ENCODE results near the gene AHI1. TPM values are rescaled to one million over a fixed set of nuclear protein-coding genes. Genes with fewer than 3 reads are reported as not detected.

The AHI1 gene
- total RNA-seq, 2 donors from 2014 or later, result 18.0 to 37.9 TPM

GRCh38 chr6:135403584-135403983, 94.0 kb downstream of the AHI1 start:
- no peaks in the 10 kb centered on the region for H3K27me3 ChIP-seq (replicated peaks; ENCODE audit: insufficient read depth)
- H3K4me3 ChIP-seq, result no peak overlapping the region
- H3K27ac ChIP-seq, result no peak overlapping the region
- no peaks in the 10 kb centered on the region for H3K9me3 ChIP-seq
- TF ChIP-seq CTCF (IDR thresholded peaks at IDR 0.05), result no peak
- no peak for TF ChIP-seq POLR2A (IDR thresholded peaks at IDR 0.05)
- no peak for TF ChIP-seq POLR2AphosphoS5 (IDR thresholded peaks at IDR 0.05)
- WGBS, result 73% methylated on average over 3 of the region's 3 CpGs
- no peak for DNase-seq (ENCODE audit: low spot score)
- no peaks in the 10 kb centered on the region for H3K4me1 ChIP-seq (replicated peaks)
- no peaks in the 10 kb centered on the region for H3K36me3 ChIP-seq
- intact Hi-C loops (cut with DNase I), result no loop called here

- DNase-seq (ENCODE audit: low spot score), result no peak
- H3K9me3 ChIP-seq, result no peaks in the 10 kb centered on the region
- no peaks in the 10 kb centered on the region for H3K4me1 ChIP-seq (replicated peaks)
- no peaks in the 10 kb centered on the region for H3K36me3 ChIP-seq
- TF ChIP-seq POLR2AphosphoS5 (IDR thresholded peaks at IDR 0.05) (no peak), CTCF (IDR thresholded peaks at IDR 0.05) (no peak)
- H3K4me3 ChIP-seq, result no peak overlapping the region
- 97% methylated on average over 1 of the region's 1 CpG for WGBS
- intact Hi-C loops (cut with DNase I), result no loop called here
- H3K27me3 ChIP-seq (replicated peaks; ENCODE audit: insufficient read depth), result no peaks in the 10 kb centered on the region
- H3K27ac ChIP-seq, result no peak overlapping the region
Measured at GRCh38 chr6:135402311-135402710, 95.2 kb downstream of the AHI1 start.

- no peak overlapping the region for H3K4me3 ChIP-seq
- 89% methylated on average over 5 of the region's 5 CpGs for WGBS
- H3K9me3 ChIP-seq, result no peaks in the 10 kb centered on the region
- H3K4me1 ChIP-seq (replicated peaks), result no peaks in the 10 kb centered on the region
- TF ChIP-seq POLR2A (IDR thresholded peaks at IDR 0.05) (no peak), POLR2AphosphoS5 (IDR thresholded peaks at IDR 0.05) (no peak), CTCF (IDR thresholded peaks at IDR 0.05) (no peak)
- intact Hi-C loops (cut with DNase I), result no loop called here
- no peak for DNase-seq (ENCODE audit: low spot score)
- H3K36me3 ChIP-seq, result no peaks in the 10 kb centered on the region
- no peak overlapping the region for H3K27ac ChIP-seq
- H3K27me3 ChIP-seq (replicated peaks; ENCODE audit: insufficient read depth), result no peaks in the 10 kb centered on the region
Measured at GRCh38 chr6:135397172-135397952, 100.2 kb downstream of the AHI1 start.

GRCh38 chr6:135395136-135395535, 102.4 kb downstream of the AHI1 start:
- Histone ChIP-seq H3K36me3 (no peaks in the 10 kb centered on the region), H3K4me1 (replicated peaks) (no peaks in the 10 kb centered on the region), H3K9me3 (no peaks in the 10 kb centered on the region), H3K27ac (no peak overlapping the region), H3K4me3 (no peak overlapping the region), H3K27me3 (replicated peaks; ENCODE audit: insufficient read depth) (no peaks in the 10 kb centered on the region)
- intact Hi-C loops (cut with DNase I), result no loop called here
- DNase-seq (ENCODE audit: low spot score), result no peak
- TF ChIP-seq POLR2AphosphoS5 (IDR thresholded peaks at IDR 0.05) (no peak), POLR2A (IDR thresholded peaks at IDR 0.05) (no peak), CTCF (IDR thresholded peaks at IDR 0.05) (no peak)

- Histone ChIP-seq H3K27ac (no peak overlapping the region), H3K4me3 (no peak overlapping the region), H3K4me1 (replicated peaks) (no peaks in the 10 kb centered on the region), H3K27me3 (replicated peaks; ENCODE audit: insufficient read depth) (no peaks in the 10 kb centered on the region), H3K9me3 (no peaks in the 10 kb centered on the region), H3K36me3 (no peaks in the 10 kb centered on the region)
- intact Hi-C loops (cut with DNase I), result no loop called here
- no peak for TF ChIP-seq POLR2AphosphoS5 (IDR thresholded peaks at IDR 0.05)
- no peak for TF ChIP-seq POLR2A (IDR thresholded peaks at IDR 0.05)
- no peak for DNase-seq (ENCODE audit: low spot score)
- 82% methylated on average over 2 of the region's 2 CpGs for WGBS
Measured at GRCh38 chr6:135393289-135393688, 104.3 kb downstream of the AHI1 start.
